Osteocyte (in vitro differentiated cells): Measurements from ENCODE around the gene DLEC1. TPM values are rescaled to one million over a fixed set of nuclear protein-coding genes. Genes with fewer than 3 reads are reported as not detected.
"Not testable (repeated sequence)": the region's sequence is repeated elsewhere in the genome, so short reads cannot be mapped to it uniquely, and the experiment has no call there.

Source experiments
- DNase-seq: peaks from one replicate; pipeline ENCODE4 v3.0.0; 2021; ENCODE audit warnings: mixed read lengths; ENCODE audit not compliant: unreplicated experiment; ENCODE audit errors: extremely low spot score
- H3K27ac Mint-ChIP-seq: one replicate; pipeline ENCODE4 v1.8.0; 2021; ENCODE audit warnings: mild to moderate bottlenecking, mixed read lengths; ENCODE audit not compliant: unreplicated experiment
- H3K27me3 Mint-ChIP-seq: one replicate; pipeline ENCODE4 v1.8.0; 2021; ENCODE audit warnings: mixed read lengths; ENCODE audit not compliant: unreplicated experiment
- H3K36me3 Mint-ChIP-seq: one replicate; pipeline ENCODE4 v1.8.0; 2021; ENCODE audit warnings: mixed read lengths; ENCODE audit not compliant: unreplicated experiment
- H3K4me1 Mint-ChIP-seq: one replicate; pipeline ENCODE4 v1.8.0; 2021; ENCODE audit warnings: mixed read lengths; ENCODE audit not compliant: unreplicated experiment
- H3K4me3 Mint-ChIP-seq: one replicate; pipeline ENCODE4 v1.8.0; 2021; ENCODE audit warnings: mild to moderate bottlenecking, moderate library complexity, mixed read lengths; ENCODE audit not compliant: unreplicated experiment
- H3K9me3 Mint-ChIP-seq: one replicate; pipeline ENCODE4 v1.8.0; 2021; ENCODE audit warnings: mixed read lengths; ENCODE audit not compliant: unreplicated experiment
- CTCF ChIP-seq: fragments of 200-600 bp; sonication (generic); IDR thresholded peaks from 2 replicates; pipeline ENCODE4 v1.5.0; 2021; ENCODE audit warnings: antibody characterized with exemption, mild to moderate bottlenecking, moderate library complexity
- total RNA-seq: library from RNA; stranded (reverse); gene quantifications from 2 replicates; pipeline ENCODE4 v1.2.1, GENCODE V29; 2021

DLEC1 gene
- total RNA-seq, 1 donor from 2014 or later, result 0.62 TPM

GRCh38 chr3:38083871-38084333 lies 44.9 kb downstream of the DLEC1 start:
- peaks cover 4% of the 10 kb centered on the region for H3K9me3 Mint-ChIP-seq
- no peak overlapping the region for H3K27ac Mint-ChIP-seq
- H3K4me1 Mint-ChIP-seq, result no peaks in the 10 kb centered on the region
- H3K27me3 Mint-ChIP-seq, result peaks cover 2% of the 10 kb centered on the region
- no peak for TF ChIP-seq CTCF
- no peak for DNase-seq
- H3K4me3 Mint-ChIP-seq, result no peak overlapping the region
- H3K36me3 Mint-ChIP-seq, result no peaks in the 10 kb centered on the region

GRCh38 chr3:38084334-38085310 lies 45.6 kb downstream of the DLEC1 start:
- TF ChIP-seq CTCF, result no peak
- Mint-ChIP-seq H3K4me3 (no peak overlapping the region), H3K36me3 (no peaks in the 10 kb centered on the region), H3K9me3 (peaks cover 4% of the 10 kb centered on the region), H3K27ac (no peak overlapping the region), H3K27me3 (no peaks in the 10 kb centered on the region), H3K4me1 (no peaks in the 10 kb centered on the region)
- DNase-seq, result no peak

GRCh38 chr3:38085311-38085942 lies 46.4 kb downstream of the DLEC1 start:
- Mint-ChIP-seq H3K4me3 (no peak overlapping the region), H3K36me3 (no peaks in the 10 kb centered on the region), H3K9me3 (peaks cover 4% of the 10 kb centered on the region), H3K27ac (no peak overlapping the region), H3K4me1 (no peaks in the 10 kb centered on the region), H3K27me3 (no peaks in the 10 kb centered on the region)
- no peak for DNase-seq
- TF ChIP-seq CTCF, result no peak

GRCh38 chr3:38085943-38086324 lies 46.9 kb downstream of the DLEC1 start:
- Mint-ChIP-seq H3K36me3 (no peaks in the 10 kb centered on the region), H3K4me3 (no peak overlapping the region), H3K27me3 (no peaks in the 10 kb centered on the region), H3K27ac (no peak overlapping the region), H3K9me3 (peaks cover 4% of the 10 kb centered on the region), H3K4me1 (no peaks in the 10 kb centered on the region)
- TF ChIP-seq CTCF, result no peak
- DNase-seq, result no peak

GRCh38 chr3:38086496-38086895 lies 47.5 kb downstream of the DLEC1 start:
- Mint-ChIP-seq H3K4me3 (no peak overlapping the region), H3K27me3 (peaks cover 4% of the 10 kb centered on the region), H3K36me3 (no peaks in the 10 kb centered on the region), H3K4me1 (no peaks in the 10 kb centered on the region), H3K9me3 (peaks cover 4% of the 10 kb centered on the region), H3K27ac (no peak overlapping the region)
- TF ChIP-seq CTCF, result no peak
- no peak for DNase-seq

GRCh38 chr3:38087278-38087677 lies 48.3 kb downstream of the DLEC1 start:
- H3K36me3 Mint-ChIP-seq, result not testable (repeated sequence)

More at GRCh38 chr3:38087278-38087677, 48.3 kb downstream of the DLEC1 start:
- not testable (repeated sequence) for H3K4me3 Mint-ChIP-seq, H3K4me1 Mint-ChIP-seq, H3K9me3 Mint-ChIP-seq, DNase-seq, H3K27ac Mint-ChIP-seq
- H3K27me3 Mint-ChIP-seq, result peaks cover 12% of the 10 kb centered on the region
